GM23338 (cell line): ENCODE data around the gene TTLL8.

Experiments
- CREB1 ChIP-seq: fragments of 250-450 bp; sonication (Bioruptor Pico); IDR thresholded peaks from 2 replicates; pipeline ENCODE4 v1.5.0; 2020; ENCODE audit warnings: low read depth, mild to moderate bottlenecking, moderate library complexity
- CTCF ChIP-seq, 2 experiments: fragments of 200-600 bp in 1 of 2; sonication (generic) in 1 of 2; conservative IDR thresholded peaks; 2 replicates each; pipeline versions ENCODE4 v1.5.1 to v1.6.1; 2016 to 2017; ENCODE audit warnings: antibody characterized with exemption in 2 of 2, low read depth in 2 of 2, mild to moderate bottlenecking in 2 of 2, moderate library complexity in 1 of 2
- ETS1 ChIP-seq: IDR thresholded peaks from 2 replicates; pipeline ENCODE4 v1.6.1; 2016; ENCODE audit warnings: antibody characterized with exemption
- EZH2 ChIP-seq: fragments of 200-600 bp; sonication (generic); IDR thresholded peaks from one replicate; pipeline ENCODE4 v1.8.0; 2017; ENCODE audit warnings: antibody characterized with exemption, mild to moderate bottlenecking, low read depth; ENCODE audit not compliant: unreplicated experiment
- EZH2phosphoT487 ChIP-seq: fragments of 200-600 bp; sonication (generic); IDR thresholded peaks from one replicate; pipeline ENCODE4 v1.8.1; 2018; ENCODE audit warnings: antibody characterized with exemption; ENCODE audit not compliant: unreplicated experiment
- NANOG ChIP-seq: IDR thresholded peaks from 2 replicates; pipeline ENCODE4 v1.6.1; 2016; ENCODE audit warnings: antibody characterized with exemption, borderline replicate concordance
- POLR2AphosphoS5 ChIP-seq: IDR thresholded peaks from 2 replicates; pipeline ENCODE4 v1.6.1; 2016; ENCODE audit warnings: antibody characterized with exemption, low read depth
- STAT1 ChIP-seq: IDR thresholded peaks from one replicate; pipeline ENCODE4 v1.6.1; 2016; ENCODE audit warnings: antibody characterized with exemption; ENCODE audit not compliant: unreplicated experiment
- ZNF114 ChIP-seq: fragments of 250-450 bp; sonication (Bioruptor Pico); IDR thresholded peaks from 2 replicates; pipeline ENCODE4 v1.5.0; 2020; ENCODE audit warnings: mild to moderate bottlenecking, moderate library complexity
- ZNF331 ChIP-seq: fragments of 250-450 bp; sonication (Bioruptor Pico); IDR thresholded peaks from 2 replicates; pipeline ENCODE4 v1.5.0; 2020; ENCODE audit warnings: low read depth, mild to moderate bottlenecking, moderate library complexity
- ZNF462 ChIP-seq: fragments of 250-450 bp; sonication (Bioruptor Pico); IDR thresholded peaks from 2 replicates; pipeline ENCODE4 v1.5.0; 2020; ENCODE audit warnings: mild to moderate bottlenecking, moderate library complexity
- TF ChIP-seq, protein P1 (sequence below): IDR thresholded peaks from one replicate; pipeline ENCODE4 v1.6.1; 2018; ENCODE audit warnings: antibody characterized with exemption; ENCODE audit not compliant: unreplicated experiment

- TF ChIP-seq CTCF (conservative IDR thresholded peaks at IDR 0.05; ENCODE audit: low read depth in 2 of 2) (no peak), POLR2AphosphoS5 (no peak), EZH2phosphoT487 (no peak), ZNF331 (CRISPR knock-in tag) (no peak), EZH2 (no peak), CREB1 (CRISPR knock-in tag) (no peak), ZNF114 (CRISPR knock-in tag) (no peak), STAT1 (no peak), NANOG (no peak), ZNF462 (CRISPR knock-in tag) (no peak), ETS1 (no peak)
- TF ChIP-seq, protein P1, sequence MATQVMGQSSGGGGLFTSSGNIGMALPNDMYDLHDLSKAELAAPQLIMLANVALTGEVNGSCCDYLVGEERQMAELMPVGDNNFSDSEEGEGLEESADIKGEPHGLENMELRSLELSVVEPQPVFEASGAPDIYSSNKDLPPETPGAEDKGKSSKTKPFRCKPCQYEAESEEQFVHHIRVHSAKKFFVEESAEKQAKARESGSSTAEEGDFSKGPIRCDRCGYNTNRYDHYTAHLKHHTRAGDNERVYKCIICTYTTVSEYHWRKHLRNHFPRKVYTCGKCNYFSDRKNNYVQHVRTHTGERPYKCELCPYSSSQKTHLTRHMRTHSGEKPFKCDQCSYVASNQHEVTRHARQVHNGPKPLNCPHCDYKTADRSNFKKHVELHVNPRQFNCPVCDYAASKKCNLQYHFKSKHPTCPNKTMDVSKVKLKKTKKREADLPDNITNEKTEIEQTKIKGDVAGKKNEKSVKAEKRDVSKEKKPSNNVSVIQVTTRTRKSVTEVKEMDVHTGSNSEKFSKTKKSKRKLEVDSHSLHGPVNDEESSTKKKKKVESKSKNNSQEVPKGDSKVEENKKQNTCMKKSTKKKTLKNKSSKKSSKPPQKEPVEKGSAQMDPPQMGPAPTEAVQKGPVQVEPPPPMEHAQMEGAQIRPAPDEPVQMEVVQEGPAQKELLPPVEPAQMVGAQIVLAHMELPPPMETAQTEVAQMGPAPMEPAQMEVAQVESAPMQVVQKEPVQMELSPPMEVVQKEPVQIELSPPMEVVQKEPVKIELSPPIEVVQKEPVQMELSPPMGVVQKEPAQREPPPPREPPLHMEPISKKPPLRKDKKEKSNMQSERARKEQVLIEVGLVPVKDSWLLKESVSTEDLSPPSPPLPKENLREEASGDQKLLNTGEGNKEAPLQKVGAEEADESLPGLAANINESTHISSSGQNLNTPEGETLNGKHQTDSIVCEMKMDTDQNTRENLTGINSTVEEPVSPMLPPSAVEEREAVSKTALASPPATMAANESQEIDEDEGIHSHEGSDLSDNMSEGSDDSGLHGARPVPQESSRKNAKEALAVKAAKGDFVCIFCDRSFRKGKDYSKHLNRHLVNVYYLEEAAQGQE, result no peak
These were observed 1.7 kb downstream of the TTLL8 start for GRCh38 chr22:50056214-50056972.
